Vagina (tissue), 2 donors: ENCODE results near the gene ADAM8. TPM values are rescaled to one million over a fixed set of nuclear protein-coding genes. Genes with fewer than 3 reads are reported as not detected.
"Not testable (repeated sequence)": the region's sequence is repeated elsewhere in the genome, so short reads cannot be mapped to it uniquely, and the experiment has no call there.

Experiments used
- DNase-seq, 2 donors: peaks; one replicate each; pipeline ENCODE4 v3.0.0-alpha.2; 2017; ENCODE audit errors: extremely low spot score in 2 of 2
- H3K27ac ChIP-seq: fragments of 200-600 bp; sonication (generic); one replicate; pipeline ENCODE4 v1.5.1; 2019
- H3K27me3 ChIP-seq: fragments of 200-600 bp; sonication (generic); one replicate; pipeline ENCODE4 v1.5.1; 2019
- H3K36me3 ChIP-seq, 2 donors: fragments of 200-600 bp; sonication (generic); one replicate each; pipeline ENCODE4 v1.5.1; 2017 to 2019
- H3K4me1 ChIP-seq: fragments of 200-600 bp; sonication (generic); one replicate; pipeline ENCODE4 v1.5.1; 2019
- H3K4me3 ChIP-seq, 2 donors: fragments of 200-600 bp; sonication (generic); 1 replicate in 1 of 2; 2 replicates in 1 of 2; pipeline ENCODE4 v1.5.1; 2016 to 2019
- H3K9me3 ChIP-seq: fragments of 200-600 bp; sonication (generic); one replicate; pipeline ENCODE4 v1.5.1; 2019
- CTCF ChIP-seq, 3 experiments: fragments of 450-650 bp in 2 of 3; fragments of 200-600 bp in 1 of 3; sonication (generic) in 1 of 3; IDR thresholded peaks; one replicate each; pipeline ENCODE4 v1.5.1; 2017 to 2019; ENCODE audit warnings: antibody characterized with exemption in 3 of 3, mild to moderate bottlenecking in 2 of 3, moderate library complexity in 2 of 3
- POLR2A ChIP-seq, 2 donors: fragments of 450-650 bp; IDR thresholded peaks; one replicate each; pipeline ENCODE4 v1.6.1; 2017; ENCODE audit warnings: antibody characterized with exemption in 2 of 2, mild to moderate bottlenecking in 2 of 2, moderate library complexity in 2 of 2
- POLR2AphosphoS5 ChIP-seq, 2 donors: sonication (generic); formaldehyde crosslinking; IDR thresholded peaks; one replicate each; pipeline ENCODE4 v1.9.0; 2017; ENCODE audit warnings: antibody characterized with exemption in 2 of 2, mild to moderate bottlenecking in 2 of 2, low read depth in 1 of 2; ENCODE audit not compliant: insufficient read depth in 1 of 2
- intact Hi-C: fragments of 100-400 bp; cut with DNase I; formaldehyde crosslinking; loops from one replicate; pipeline ENCODE4 v1.15.1; 2023
- total RNA-seq: library from RNA; depleted of rRNA; stranded (reverse); fragments of >200 nt; gene quantifications from one replicate; pipeline ENCODE4 v1.2.3, GENCODE V29; 2016

ADAM8 gene
- total RNA-seq, 1 donor from 2014 or later, result 11.0 TPM

GRCh38 chr10:133266056-133266795 is 10.4 kb downstream of the ADAM8 start:
- H3K36me3 ChIP-seq, result no peaks in the 10 kb centered on the region
- H3K4me1 ChIP-seq, result peaks cover 12% of the 10 kb centered on the region
- H3K27me3 ChIP-seq, result no peaks in the 10 kb centered on the region
- DNase-seq, result no peak
- H3K9me3 ChIP-seq, result no peaks in the 10 kb centered on the region
- intact Hi-C loops, result no loop called here
- no peak overlapping the region for H3K27ac ChIP-seq
- TF ChIP-seq POLR2AphosphoS5 (IDR thresholded peaks at IDR 0.05; ENCODE audit: insufficient read depth in 1 of 2, low read depth in 1 of 2) (no peak), CTCF (IDR thresholded peaks at IDR 0.05) (no peak), POLR2A (IDR thresholded peaks at IDR 0.05) (no peak)
- no peak overlapping the region for H3K4me3 ChIP-seq

GRCh38 chr10:133265052-133265451 is 11.6 kb downstream of the ADAM8 start:
- peaks cover 24% of the 10 kb centered on the region for H3K4me1 ChIP-seq
- H3K9me3 ChIP-seq, H3K27me3 ChIP-seq, H3K4me3 ChIP-seq, H3K27ac ChIP-seq, H3K36me3 ChIP-seq, intact Hi-C loops, DNase-seq: not testable (repeated sequence)

- DNase-seq, result no peak
- H3K4me3 ChIP-seq, result no peak overlapping the region
Observed at GRCh38 chr10:133264461-133264860, 12.2 kb downstream of the ADAM8 start.

GRCh38 chr10:133263674-133264073 is 13.0 kb downstream of the ADAM8 start:
- no peak for TF ChIP-seq POLR2AphosphoS5 (IDR thresholded peaks at IDR 0.05; ENCODE audit: insufficient read depth in 1 of 2, low read depth in 1 of 2)
- no peak for TF ChIP-seq CTCF (IDR thresholded peaks at IDR 0.05)
- TF ChIP-seq POLR2A (IDR thresholded peaks at IDR 0.05), result no peak
- intact Hi-C loops, result no loop called here
- Histone ChIP-seq H3K27ac (no peak overlapping the region), H3K4me1 (peaks cover 38% of the 10 kb centered on the region), H3K36me3 (no peaks in the 10 kb centered on the region), H3K9me3 (no peaks in the 10 kb centered on the region), H3K27me3 (no peaks in the 10 kb centered on the region), H3K4me3 (no peak overlapping the region)
- no peak for DNase-seq

More at GRCh38 chr10:133264461-133264860, 12.2 kb downstream of the ADAM8 start:
- intact Hi-C loops, result no loop called here
- H3K36me3 ChIP-seq, result no peaks in the 10 kb centered on the region
- no peak overlapping the region for H3K27ac ChIP-seq
- no peaks in the 10 kb centered on the region for H3K9me3 ChIP-seq
- H3K4me1 ChIP-seq, result peaks cover 30% of the 10 kb centered on the region
- H3K27me3 ChIP-seq, result no peaks in the 10 kb centered on the region
- TF ChIP-seq POLR2AphosphoS5 (IDR thresholded peaks at IDR 0.05; ENCODE audit: insufficient read depth in 1 of 2, low read depth in 1 of 2) (no peak), POLR2A (IDR thresholded peaks at IDR 0.05) (no peak), CTCF (IDR thresholded peaks at IDR 0.05) (no peak)

- H3K36me3 ChIP-seq, result no peaks in the 10 kb centered on the region
- intact Hi-C loops, result no loop called here
- H3K4me1 ChIP-seq, result peaks cover 48% of the 10 kb centered on the region
- H3K27me3 ChIP-seq, result no peaks in the 10 kb centered on the region
- no peaks in the 10 kb centered on the region for H3K9me3 ChIP-seq
- H3K27ac ChIP-seq, result no peak overlapping the region
- no peak for TF ChIP-seq POLR2A (IDR thresholded peaks at IDR 0.05)
- peak in 1 of 2 donors; percentile 16 for TF ChIP-seq POLR2AphosphoS5 (IDR thresholded peaks at IDR 0.05; ENCODE audit: insufficient read depth in 1 of 2, low read depth in 1 of 2)
- TF ChIP-seq CTCF (IDR thresholded peaks at IDR 0.05), result no peak
- no peak for DNase-seq
- H3K4me3 ChIP-seq, result peak overlapping the region in 1 of 2 donors; percentile 71
Observed at GRCh38 chr10:133262696-133263095, 14.0 kb downstream of the ADAM8 start.
